HepG2 (cell line): ENCODE results near the gene TRIM67. TPM values are rescaled to one million over a fixed set of nuclear protein-coding genes. Genes with fewer than 3 reads are reported as not detected.

Experiments used
- ATF6 ChIP-seq: sonication (generic); formaldehyde crosslinking; conservative IDR thresholded peaks from 2 replicates; pipeline ENCODE4 v1.4.0; 2020; ENCODE audit warnings: missing genetic modification reagents
- CTCF ChIP-seq: sonication (generic); formaldehyde crosslinking; IDR thresholded peaks from 2 replicates; pipeline ENCODE4 v1.5.0; 2020; ENCODE audit warnings: mild to moderate bottlenecking, missing genetic modification reagents, moderate library complexity
- FOXO4 ChIP-seq: sonication (generic); formaldehyde crosslinking; conservative IDR thresholded peaks from 2 replicates; pipeline ENCODE4 v1.8.1; 2023; ENCODE audit warnings: missing genetic modification reagents
- KLF15 ChIP-seq: sonication (generic); formaldehyde crosslinking; IDR thresholded peaks from 2 replicates; pipeline ENCODE4 v1.8.1; 2023; ENCODE audit warnings: borderline replicate concordance, mild to moderate bottlenecking, inconsistent platforms, missing genetic modification reagents, mixed read lengths
- MZF1 ChIP-seq: sonication (generic); formaldehyde crosslinking; IDR thresholded peaks from 2 replicates; pipeline ENCODE4 v1.8.1; 2023; ENCODE audit warnings: mild to moderate bottlenecking, missing genetic modification reagents, borderline replicate concordance
- NKX3-1 ChIP-seq: sonication (generic); formaldehyde crosslinking; IDR thresholded peaks from 2 replicates; pipeline ENCODE4 v1.5.0; 2020; ENCODE audit warnings: missing genetic modification reagents
- NR1H2 ChIP-seq: sonication (generic); formaldehyde crosslinking; IDR thresholded peaks from 2 replicates; pipeline ENCODE4 v1.8.1; 2022; ENCODE audit warnings: low read depth, missing genetic modification reagents, borderline replicate concordance
- SRF ChIP-seq: IDR thresholded peaks from 2 replicates; pipeline ENCODE4 v1.6.1; 2011; ENCODE audit warnings: mild to moderate bottlenecking, low read depth, low read length, moderate library complexity
- TARDBP ChIP-seq: sonication (generic); formaldehyde crosslinking; IDR thresholded peaks from 2 replicates; pipeline ENCODE4 v1.8.0; 2022; ENCODE audit warnings: mild to moderate bottlenecking, missing genetic modification reagents
- TCF12 ChIP-seq, 2 experiments: fragments of 450-650 bp in 1 of 2; sonication (generic) in 1 of 2; formaldehyde crosslinking in 1 of 2; IDR thresholded peaks; 2 replicates each; pipeline versions ENCODE4 v1.6.1 to v1.8.0; 2017 to 2022; ENCODE audit warnings: antibody characterized with exemption in 1 of 2, mild to moderate bottlenecking in 1 of 2, missing genetic modification reagents in 1 of 2, moderate library complexity in 1 of 2
- TGIF2 ChIP-seq: IDR thresholded peaks from 2 replicates; pipeline ENCODE4 v1.6.1; 2016; ENCODE audit warnings: control low read depth, missing compliant biosample characterization
- ZNF572 ChIP-seq: sonication (generic); formaldehyde crosslinking; IDR thresholded peaks from 2 replicates; pipeline ENCODE4 v1.5.1; 2020; ENCODE audit warnings: mild to moderate bottlenecking, missing genetic modification reagents
- polyA plus RNA-seq, 8 experiments: library from polyadenylated mRNA; depleted of rRNA in 3 of 8; stranded (reverse) in 7 of 8; unstranded in 1 of 8; fragments of >200 nt; fragmentation: Illumina TruSeq in 4 of 8; extraction: Trizol in 4 of 8; gene quantifications; 2 replicates each; pipeline versions ENCODE4 v1.2.1 to v1.2.3, GENCODE V29; 2011 to 2016; ENCODE audit warnings: low read depth in 4 of 8, missing spikeins in 1 of 8, mixed read lengths in 1 of 8; ENCODE audit not compliant: insufficient read depth in 1 of 8
- total RNA-seq, 5 experiments: library from RNA; depleted of rRNA; stranded (reverse); fragments of >200 nt; fragmentation: Illumina TruSeq; extraction: Trizol; gene quantifications; 2 replicates each; pipeline ENCODE4 v1.2.3, GENCODE V29; 2016; ENCODE audit warnings: low read depth in 1 of 5
- TF ChIP-seq, protein P1 (sequence below): sonication (generic); formaldehyde crosslinking; conservative IDR thresholded peaks from 2 replicates; pipeline ENCODE4 v1.4.0; 2020; ENCODE audit warnings: missing genetic modification reagents
- TF ChIP-seq, protein P2 (sequence below): sonication (generic); formaldehyde crosslinking; IDR thresholded peaks from 2 replicates; pipeline ENCODE4 v1.4.0; 2020; ENCODE audit warnings: missing genetic modification reagents, mild to moderate bottlenecking, borderline replicate concordance
- TF ChIP-seq, protein P3 (sequence below): sonication (generic); formaldehyde crosslinking; IDR thresholded peaks from 2 replicates; pipeline ENCODE4 v1.8.1; 2023; ENCODE audit warnings: missing genetic modification reagents, mild to moderate bottlenecking, borderline replicate concordance

Gene TRIM67
- total and polyA plus RNA-seq, 2 of the 13 experiments (the other 11 are each of a cell fraction or from before 2014, with no cell fraction given), result not detected

DNA sequence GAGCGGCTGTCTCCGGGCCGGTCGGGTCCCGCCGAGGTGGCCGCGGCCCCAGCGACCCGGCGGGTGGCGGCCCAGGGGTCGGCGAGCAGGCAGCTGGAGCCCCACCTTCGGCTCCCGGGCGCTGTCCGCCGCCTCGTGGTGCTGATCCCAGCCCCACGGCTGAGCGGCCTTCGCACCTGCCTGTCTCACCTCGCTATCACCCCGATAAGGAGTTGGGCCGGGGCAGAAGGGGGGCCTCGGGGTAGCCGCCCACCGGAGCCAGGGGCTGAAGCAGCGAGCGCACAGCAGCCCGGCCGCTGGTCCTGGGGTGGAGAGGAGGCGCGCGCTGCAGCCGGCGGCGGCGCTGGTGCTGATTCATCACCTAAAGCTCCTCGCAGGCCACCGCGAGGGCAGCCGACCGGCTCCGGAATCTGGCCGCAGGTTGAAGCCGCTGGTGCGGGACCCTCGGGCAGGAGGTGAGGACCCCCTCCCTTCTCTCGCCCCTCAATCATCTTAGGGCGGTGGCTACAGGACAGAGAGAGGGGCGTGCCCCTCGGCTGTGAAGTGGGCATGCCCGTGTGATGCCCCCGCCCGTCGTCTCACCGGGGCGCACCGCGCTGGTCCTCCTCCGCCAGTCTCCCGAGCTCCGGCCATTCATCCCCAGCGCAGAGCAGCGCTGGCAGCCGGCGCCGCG, 575 bp downstream of the TRIM67 start (continued):
- TF ChIP-seq TARDBP (CRISPR knock-in tag) (peak; percentile 28; the same call in 1 of the 2 replicates), SRF (no peak), TCF12 (IDR thresholded peaks at IDR 0.05) (no peak), TCF12 (CRISPR knock-in tag; IDR thresholded peaks at IDR 0.05) (peak; percentile 74; the same call in 1 of the 2 replicates), NR1H2 (CRISPR knock-in tag) (no peak), ATF6 (CRISPR knock-in tag) (peak; percentile 94; the same call in 1 of the 2 replicates), NKX3-1 (CRISPR knock-in tag) (peak; percentile 89), MZF1 (CRISPR knock-in tag) (no peak), CTCF (peak; percentile 10; the same call in 1 of the 2 replicates), TGIF2 (peak; percentile 72; the same call in 1 of the 2 replicates), ZNF572 (CRISPR knock-in tag) (no peak), KLF15 (CRISPR knock-in tag) (no peak), FOXO4 (0 out of 2 replicates have a peak, but pooled peaks have one; percentile 54)
- TF ChIP-seq, protein P1, sequence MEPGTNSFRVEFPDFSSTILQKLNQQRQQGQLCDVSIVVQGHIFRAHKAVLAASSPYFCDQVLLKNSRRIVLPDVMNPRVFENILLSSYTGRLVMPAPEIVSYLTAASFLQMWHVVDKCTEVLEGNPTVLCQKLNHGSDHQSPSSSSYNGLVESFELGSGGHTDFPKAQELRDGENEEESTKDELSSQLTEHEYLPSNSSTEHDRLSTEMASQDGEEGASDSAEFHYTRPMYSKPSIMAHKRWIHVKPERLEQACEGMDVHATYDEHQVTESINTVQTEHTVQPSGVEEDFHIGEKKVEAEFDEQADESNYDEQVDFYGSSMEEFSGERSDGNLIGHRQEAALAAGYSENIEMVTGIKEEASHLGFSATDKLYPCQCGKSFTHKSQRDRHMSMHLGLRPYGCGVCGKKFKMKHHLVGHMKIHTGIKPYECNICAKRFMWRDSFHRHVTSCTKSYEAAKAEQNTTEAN (CRISPR knock-in tag), result peak; percentile 88
- TF ChIP-seq, protein P2, sequence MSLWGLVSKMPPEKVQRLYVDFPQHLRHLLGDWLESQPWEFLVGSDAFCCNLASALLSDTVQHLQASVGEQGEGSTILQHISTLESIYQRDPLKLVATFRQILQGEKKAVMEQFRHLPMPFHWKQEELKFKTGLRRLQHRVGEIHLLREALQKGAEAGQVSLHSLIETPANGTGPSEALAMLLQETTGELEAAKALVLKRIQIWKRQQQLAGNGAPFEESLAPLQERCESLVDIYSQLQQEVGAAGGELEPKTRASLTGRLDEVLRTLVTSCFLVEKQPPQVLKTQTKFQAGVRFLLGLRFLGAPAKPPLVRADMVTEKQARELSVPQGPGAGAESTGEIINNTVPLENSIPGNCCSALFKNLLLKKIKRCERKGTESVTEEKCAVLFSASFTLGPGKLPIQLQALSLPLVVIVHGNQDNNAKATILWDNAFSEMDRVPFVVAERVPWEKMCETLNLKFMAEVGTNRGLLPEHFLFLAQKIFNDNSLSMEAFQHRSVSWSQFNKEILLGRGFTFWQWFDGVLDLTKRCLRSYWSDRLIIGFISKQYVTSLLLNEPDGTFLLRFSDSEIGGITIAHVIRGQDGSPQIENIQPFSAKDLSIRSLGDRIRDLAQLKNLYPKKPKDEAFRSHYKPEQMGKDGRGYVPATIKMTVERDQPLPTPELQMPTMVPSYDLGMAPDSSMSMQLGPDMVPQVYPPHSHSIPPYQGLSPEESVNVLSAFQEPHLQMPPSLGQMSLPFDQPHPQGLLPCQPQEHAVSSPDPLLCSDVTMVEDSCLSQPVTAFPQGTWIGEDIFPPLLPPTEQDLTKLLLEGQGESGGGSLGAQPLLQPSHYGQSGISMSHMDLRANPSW (CRISPR knock-in tag), result no peak
- TF ChIP-seq, protein P3, sequence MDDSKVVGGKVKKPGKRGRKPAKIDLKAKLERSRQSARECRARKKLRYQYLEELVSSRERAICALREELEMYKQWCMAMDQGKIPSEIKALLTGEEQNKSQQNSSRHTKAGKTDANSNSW (CRISPR knock-in tag), result peak; percentile 68; the same call in 1 of the 2 replicates
